ENCODE data around the gene FDX1.

Gene FDX1

GRCh38 chr11:110428040-110428439 is 1.7 kb upstream of the FDX1 start:
- TF ChIP-seq CTCF (conservative IDR thresholded peaks at IDR 0.05; ENCODE audit: low read depth, low read length) = no peak
- H3K4me3 ChIP-seq (ENCODE audit: low read length) = no peak overlapping the region
- no peak for DNase-seq (ENCODE audit: low read depth)

- no peak for TF ChIP-seq CTCF (conservative IDR thresholded peaks at IDR 0.05; ENCODE audit: low read depth, low read length)
- peak overlapping the region; percentile 94 for H3K4me3 ChIP-seq (ENCODE audit: low read length)
- no peak for DNase-seq (ENCODE audit: low read depth)
These were observed 605 bp upstream of the FDX1 start for GRCh38 chr11:110428956-110429730.

GRCh38 chr11:110430267-110431050 is 711 bp downstream of the FDX1 start:
- peak overlapping the region; percentile 94 for H3K4me3 ChIP-seq (ENCODE audit: low read length)
- no peak for TF ChIP-seq CTCF (conservative IDR thresholded peaks at IDR 0.05; ENCODE audit: low read depth, low read length)
- DNase-seq (ENCODE audit: low read depth) = no peak

- peak overlapping the region; percentile 94 for H3K4me3 ChIP-seq (ENCODE audit: low read length)
- DNase-seq (ENCODE audit: low read depth) = no peak
- no peak for TF ChIP-seq CTCF (conservative IDR thresholded peaks at IDR 0.05; ENCODE audit: low read depth, low read length)
These were observed 1.4 kb downstream of the FDX1 start for GRCh38 chr11:110431051-110431672.

GRCh38 chr11:110431674-110432073 is 1.9 kb downstream of the FDX1 start:
- no peak for DNase-seq (ENCODE audit: low read depth)
- peak overlapping the region; percentile 94 for H3K4me3 ChIP-seq (ENCODE audit: low read length)
- TF ChIP-seq CTCF (conservative IDR thresholded peaks at IDR 0.05; ENCODE audit: low read depth, low read length) = no peak

- no peak for DNase-seq (ENCODE audit: low read depth)
- no peak overlapping the region for H3K4me3 ChIP-seq (ENCODE audit: low read length)
- no peak for TF ChIP-seq CTCF (conservative IDR thresholded peaks at IDR 0.05; ENCODE audit: low read depth, low read length)
These were observed 3.1 kb downstream of the FDX1 start for GRCh38 chr11:110432713-110433392.

Measured in retinal pigment epithelial cell (primary cell).